HepG2 (cell line): ENCODE data around the gene SCAF8. TPM values are rescaled to one million over a fixed set of nuclear protein-coding genes. Genes with fewer than 3 reads are reported as not detected.

ENCODE experiments used
- CAMTA2 ChIP-seq: sonication (generic); formaldehyde crosslinking; IDR thresholded peaks from 2 replicates; pipeline ENCODE4 v1.4.0; 2020; ENCODE audit warnings: mild to moderate bottlenecking, missing genetic modification reagents, borderline replicate concordance
- CENPBD1 ChIP-seq: sonication (generic); formaldehyde crosslinking; IDR thresholded peaks from 2 replicates; pipeline ENCODE4 v1.8.0; 2022; ENCODE audit warnings: missing genetic modification reagents, low read depth, mild to moderate bottlenecking, borderline replicate concordance
- FOXK2 ChIP-seq: fragments of 450-650 bp; IDR thresholded peaks from 2 replicates; pipeline ENCODE4 v1.6.1; 2016
- GTF3A ChIP-seq: sonication (generic); formaldehyde crosslinking; conservative IDR thresholded peaks from 2 replicates; pipeline ENCODE4 v1.4.0; 2020; ENCODE audit warnings: mild to moderate bottlenecking, missing genetic modification reagents
- HNRNPK ChIP-seq: fragments of 200-400 bp; formaldehyde crosslinking; IDR thresholded peaks from 2 replicates; pipeline ENCODE4 v1.6.1; 2018; ENCODE audit warnings: low read length, low read depth, moderate library complexity, mild to moderate bottlenecking; ENCODE audit not compliant: poor library complexity, severe bottlenecking
- HNRNPUL1 ChIP-seq: fragments of 200-400 bp; formaldehyde crosslinking; IDR thresholded peaks from 2 replicates; pipeline ENCODE4 v1.6.1; 2017; ENCODE audit warnings: low read depth, mild to moderate bottlenecking, low read length, moderate library complexity
- IRF1 ChIP-seq: sonication (generic); formaldehyde crosslinking; IDR thresholded peaks from 2 replicates; pipeline ENCODE4 v1.4.0; 2020; ENCODE audit warnings: low read depth, mild to moderate bottlenecking, missing genetic modification reagents
- IRX3 ChIP-seq: sonication (generic); formaldehyde crosslinking; IDR thresholded peaks from 2 replicates; pipeline ENCODE4 v1.8.1; 2023; ENCODE audit warnings: mild to moderate bottlenecking, low read depth, missing genetic modification reagents, borderline replicate concordance
- SKI ChIP-seq: fragments of 450-650 bp; IDR thresholded peaks from one replicate; pipeline ENCODE4 v1.6.1; 2018; ENCODE audit warnings: mild to moderate bottlenecking; ENCODE audit not compliant: partially characterized antibody
- TERF1 ChIP-seq: sonication (generic); formaldehyde crosslinking; IDR thresholded peaks from 2 replicates; pipeline ENCODE4 v1.8.0; 2022; ENCODE audit warnings: mild to moderate bottlenecking, missing genetic modification reagents, moderate library complexity
- ZBTB40 ChIP-seq, 2 experiments: fragments of 450-650 bp in 1 of 2; sonication (generic) in 1 of 2; formaldehyde crosslinking in 1 of 2; IDR thresholded peaks; 2 replicates each; pipeline versions ENCODE4 v1.6.1 to v1.8.0; 2016 to 2022; ENCODE audit warnings: antibody characterized with exemption in 1 of 2, mild to moderate bottlenecking in 1 of 2, missing genetic modification reagents in 1 of 2
- ZFAT ChIP-seq: sonication (generic); formaldehyde crosslinking; conservative IDR thresholded peaks from 2 replicates; pipeline ENCODE4 v1.8.1; 2023; ENCODE audit warnings: missing genetic modification reagents, inconsistent platforms
- ZNF354B ChIP-seq: sonication (generic); formaldehyde crosslinking; IDR thresholded peaks from 2 replicates; pipeline ENCODE4 v1.8.0; 2022; ENCODE audit warnings: mild to moderate bottlenecking, missing genetic modification reagents
- ZNF501 ChIP-seq: sonication (generic); formaldehyde crosslinking; IDR thresholded peaks from 2 replicates; pipeline ENCODE4 v1.5.1; 2020; ENCODE audit warnings: mild to moderate bottlenecking, moderate library complexity, missing genetic modification reagents
- ZNF543 ChIP-seq: sonication (generic); formaldehyde crosslinking; IDR thresholded peaks from 2 replicates; pipeline ENCODE4 v1.4.0; 2020; ENCODE audit warnings: mild to moderate bottlenecking, missing genetic modification reagents
- ZNF552 ChIP-seq: sonication (generic); formaldehyde crosslinking; IDR thresholded peaks from 2 replicates; pipeline ENCODE4 v1.9.0; 2022; ENCODE audit warnings: missing genetic modification reagents, mild to moderate bottlenecking, borderline replicate concordance
- ZNF605 ChIP-seq: sonication (generic); formaldehyde crosslinking; IDR thresholded peaks from 2 replicates; pipeline ENCODE4 v1.8.0; 2022; ENCODE audit warnings: mild to moderate bottlenecking, missing genetic modification reagents
- ZNF607 ChIP-seq: sonication (generic); formaldehyde crosslinking; IDR thresholded peaks from 2 replicates; pipeline ENCODE4 v1.5.1; 2020; ENCODE audit warnings: missing genetic modification reagents, mild to moderate bottlenecking, borderline replicate concordance
- polyA plus RNA-seq, 8 experiments: library from polyadenylated mRNA; depleted of rRNA in 3 of 8; stranded (reverse) in 7 of 8; unstranded in 1 of 8; fragments of >200 nt; fragmentation: Illumina TruSeq in 4 of 8; extraction: Trizol in 4 of 8; gene quantifications; 2 replicates each; pipeline versions ENCODE4 v1.2.1 to v1.2.3, GENCODE V29; 2011 to 2016; ENCODE audit warnings: low read depth in 4 of 8, missing spikeins in 1 of 8, mixed read lengths in 1 of 8; ENCODE audit not compliant: insufficient read depth in 1 of 8
- total RNA-seq, 5 experiments: library from RNA; depleted of rRNA; stranded (reverse); fragments of >200 nt; fragmentation: Illumina TruSeq; extraction: Trizol; gene quantifications; 2 replicates each; pipeline ENCODE4 v1.2.3, GENCODE V29; 2016; ENCODE audit warnings: low read depth in 1 of 5

SCAF8 gene
- total and polyA plus RNA-seq, 2 of the 13 experiments (the other 11 are each of a cell fraction or from before 2014, with no cell fraction given): 15.3 to 40.8 TPM

- TF ChIP-seq ZBTB40 (IDR thresholded peaks at IDR 0.05) (no peak), ZBTB40 (CRISPR knock-in tag; IDR thresholded peaks at IDR 0.05) (no peak; the same call in 1 of the 2 replicates), ZNF543 (CRISPR knock-in tag) (peak; percentile 12; the same call in 1 of the 2 replicates), IRX3 (CRISPR knock-in tag) (peak; percentile 87), HNRNPUL1 (no peak), ZNF607 (CRISPR knock-in tag) (peak; percentile 58; the same call in 1 of the 2 replicates), TERF1 (CRISPR knock-in tag) (no peak), SKI (peak; percentile 19), ZNF501 (CRISPR knock-in tag) (no peak; the same call in 1 of the 2 replicates), ZFAT (CRISPR knock-in tag) (no peak), HNRNPK (peak; percentile 94), ZNF552 (CRISPR knock-in tag) (no peak), ZNF605 (no peak), CAMTA2 (0 out of 2 replicates have a peak, but pooled peaks have one; percentile 66), CENPBD1 (CRISPR knock-in tag) (peak; percentile 64; the same call in 1 of the 2 replicates), FOXK2 (no peak), IRF1 (CRISPR knock-in tag) (no peak; the same call in 1 of the 2 replicates), ZNF354B (CRISPR knock-in tag) (0 out of 2 replicates have a peak, but pooled peaks have one; percentile 63), GTF3A (no peak)
Measured at GRCh38 chr6:154733183-154733625, at the start of gene SCAF8 (continued).
